GM12874 (cell line): Measurements from ENCODE around the gene TXLNA.

Source experiments
- TF ChIP-seq, protein P1 (sequence below): IDR thresholded peaks from 2 replicates; pipeline ENCODE4 v1.5.1; 2011; ENCODE audit warnings: low read depth, mild to moderate bottlenecking, control low read depth, low read length, moderate library complexity; ENCODE audit not compliant: insufficient read depth

Gene TXLNA

GRCh38 chr1:32181065-32181464 lies 1.6 kb downstream of the TXLNA start:
- TF ChIP-seq, protein P1, sequence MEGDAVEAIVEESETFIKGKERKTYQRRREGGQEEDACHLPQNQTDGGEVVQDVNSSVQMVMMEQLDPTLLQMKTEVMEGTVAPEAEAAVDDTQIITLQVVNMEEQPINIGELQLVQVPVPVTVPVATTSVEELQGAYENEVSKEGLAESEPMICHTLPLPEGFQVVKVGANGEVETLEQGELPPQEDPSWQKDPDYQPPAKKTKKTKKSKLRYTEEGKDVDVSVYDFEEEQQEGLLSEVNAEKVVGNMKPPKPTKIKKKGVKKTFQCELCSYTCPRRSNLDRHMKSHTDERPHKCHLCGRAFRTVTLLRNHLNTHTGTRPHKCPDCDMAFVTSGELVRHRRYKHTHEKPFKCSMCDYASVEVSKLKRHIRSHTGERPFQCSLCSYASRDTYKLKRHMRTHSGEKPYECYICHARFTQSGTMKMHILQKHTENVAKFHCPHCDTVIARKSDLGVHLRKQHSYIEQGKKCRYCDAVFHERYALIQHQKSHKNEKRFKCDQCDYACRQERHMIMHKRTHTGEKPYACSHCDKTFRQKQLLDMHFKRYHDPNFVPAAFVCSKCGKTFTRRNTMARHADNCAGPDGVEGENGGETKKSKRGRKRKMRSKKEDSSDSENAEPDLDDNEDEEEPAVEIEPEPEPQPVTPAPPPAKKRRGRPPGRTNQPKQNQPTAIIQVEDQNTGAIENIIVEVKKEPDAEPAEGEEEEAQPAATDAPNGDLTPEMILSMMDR = no peak

GRCh38 chr1:32181563-32181962 lies 2.1 kb downstream of the TXLNA start:
- TF ChIP-seq, protein P1 = no peak

GRCh38 chr1:32182060-32182459 lies 2.6 kb downstream of the TXLNA start:
- TF ChIP-seq, protein P1 = no peak

DNA sequence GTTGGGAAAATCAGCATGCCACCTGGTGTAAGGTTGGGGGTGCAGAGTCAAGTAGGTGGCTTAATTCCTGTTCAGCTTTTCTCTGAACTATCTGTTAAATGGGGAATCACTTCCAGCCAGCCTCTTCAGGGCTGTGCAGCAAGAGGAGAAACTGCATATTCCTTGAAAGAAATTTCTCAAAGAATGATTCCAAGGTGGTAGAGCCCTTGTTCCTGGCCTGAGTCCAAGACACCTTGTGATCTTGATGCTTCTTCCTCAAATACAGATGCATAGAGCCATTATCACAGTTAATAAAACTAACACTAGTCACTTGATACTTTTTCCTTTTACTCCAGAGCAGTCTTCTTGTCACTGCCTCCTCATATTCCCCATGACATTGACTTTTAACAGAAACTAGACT lies 5.2 kb downstream of the TXLNA start:
- TF ChIP-seq, protein P1 = no peak

DNA sequence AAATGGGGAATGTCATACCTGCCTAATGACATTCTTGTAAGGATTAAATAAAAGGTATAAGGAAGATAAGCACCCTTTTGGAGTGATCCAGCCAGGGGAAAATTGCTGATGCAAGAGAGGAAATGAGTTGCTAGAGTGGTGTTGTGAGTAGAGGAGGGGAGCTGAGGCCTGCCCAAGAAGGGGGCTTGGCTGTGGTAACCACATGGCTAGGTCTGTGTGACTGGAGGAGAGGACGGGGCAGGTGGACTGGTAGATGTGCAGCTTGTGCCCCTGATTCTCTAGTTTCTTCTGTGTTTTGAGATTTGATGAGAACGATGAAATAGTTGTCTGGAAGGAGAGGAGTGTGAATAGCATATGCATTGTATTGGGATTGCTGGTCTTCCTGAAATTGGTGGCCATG lies 6.6 kb downstream of the TXLNA start:
- TF ChIP-seq, protein P1 = no peak

DNA sequence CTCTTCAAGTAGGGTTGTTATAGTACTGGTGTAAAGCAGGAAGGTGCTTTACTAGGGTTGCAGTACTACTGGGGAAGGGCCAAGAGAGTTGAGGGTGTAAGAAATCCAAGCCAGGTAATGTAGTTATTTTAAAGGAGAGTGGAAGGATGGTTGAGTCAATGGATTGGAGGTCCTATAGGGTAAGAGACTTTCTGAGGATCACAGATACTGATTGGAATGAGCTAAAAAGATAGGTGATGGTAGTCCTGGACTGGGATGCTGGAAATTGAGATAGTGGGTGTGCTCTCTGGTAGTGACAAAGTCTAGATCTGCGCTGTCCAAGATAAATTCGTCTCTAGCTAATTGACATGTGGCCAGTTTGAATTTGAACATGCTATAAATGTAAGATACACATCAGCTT lies 7.0 kb downstream of the TXLNA start:
- TF ChIP-seq, protein P1 = no peak

DNA sequence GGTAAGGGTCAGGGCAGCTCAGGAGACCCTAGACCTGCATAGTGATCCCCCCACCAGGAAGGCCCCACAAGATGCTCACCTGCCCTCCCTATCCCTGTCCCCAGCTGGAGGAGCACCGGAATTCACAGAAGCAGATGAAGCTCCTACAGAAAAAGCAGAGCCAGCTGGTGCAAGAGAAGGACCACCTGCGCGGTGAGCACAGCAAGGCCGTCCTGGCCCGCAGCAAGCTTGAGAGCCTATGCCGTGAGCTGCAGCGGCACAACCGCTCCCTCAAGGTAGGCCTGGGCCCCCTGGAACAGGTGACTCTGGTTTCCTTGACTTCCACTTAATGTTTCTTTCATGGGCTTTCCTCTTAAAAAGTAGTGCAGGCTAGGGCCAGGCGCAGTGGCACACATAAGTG lies 8.4 kb downstream of the TXLNA start:
- TF ChIP-seq, protein P1 = no peak
